Activated T-helper 17 cell treated with anti-CD3 and anti-CD28 coated beads, Interleukin-2, amount 50 U/mL, for 72 hours (primary cell): Measurements from ENCODE around the gene TMEM17. TPM values are rescaled to one million over a fixed set of nuclear protein-coding genes. Genes with fewer than 3 reads are reported as not detected.

Experiments used
- ATAC-seq: fragments of 150-1000 bp; cut with Tn5 transposase; replicated peaks from 2 replicates; pipeline ENCODE4 v1.10.0; 2021; ENCODE audit warnings: mild to moderate bottlenecking, moderate library complexity
- H3K27ac Mint-ChIP-seq: one replicate; pipeline ENCODE4 v1.8.0; 2022; ENCODE audit warnings: mixed read lengths
- H3K27me3 Mint-ChIP-seq: one replicate; pipeline ENCODE4 v1.8.0; 2022; ENCODE audit warnings: mixed read lengths
- H3K36me3 Mint-ChIP-seq: one replicate; pipeline ENCODE4 v1.8.0; 2022; ENCODE audit warnings: low read depth, mild to moderate bottlenecking, mixed read lengths
- H3K4me1 Mint-ChIP-seq: one replicate; pipeline ENCODE4 v1.8.0; 2022; ENCODE audit warnings: mixed read lengths
- H3K4me3 Mint-ChIP-seq: one replicate; pipeline ENCODE4 v1.8.0; 2022; ENCODE audit warnings: mild to moderate bottlenecking, mixed read lengths
- H3K9me3 Mint-ChIP-seq: one replicate; pipeline ENCODE4 v1.8.0; 2022; ENCODE audit warnings: mixed read lengths
- total RNA-seq, 2 donors: library from RNA; stranded (reverse); gene quantifications; one replicate each; pipeline ENCODE4 v1.2.3, GENCODE V29; 2022

Gene TMEM17
- total RNA-seq, 2 donors from 2014 or later = 0.11 to 0.22 TPM

DNA sequence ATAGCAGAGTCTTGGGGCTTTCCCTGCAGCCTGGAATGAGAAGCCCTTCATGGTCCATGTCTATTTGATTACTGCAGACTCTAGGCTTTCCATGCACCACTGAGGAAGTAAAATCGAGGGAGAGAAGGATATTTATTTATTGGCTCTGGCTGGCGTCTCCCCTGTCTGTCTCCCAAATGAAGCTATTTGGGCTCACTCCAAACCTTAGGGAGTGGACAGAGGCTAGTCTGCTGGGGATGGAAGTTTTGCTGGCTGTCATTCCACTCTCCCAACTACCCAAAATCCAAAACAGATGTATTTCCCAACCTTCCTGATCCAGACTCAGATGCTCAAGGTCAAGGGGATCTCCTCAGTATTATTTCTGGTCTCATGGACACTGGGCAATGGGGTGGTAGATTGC, 33.7 kb downstream of the TMEM17 start:
- no peak overlapping the region for H3K4me3 Mint-ChIP-seq
- ATAC-seq = no peak
- H3K27me3 Mint-ChIP-seq = peaks cover 30% of the 10 kb centered on the region
- H3K27ac Mint-ChIP-seq = no peak overlapping the region
- no peaks in the 10 kb centered on the region for H3K36me3 Mint-ChIP-seq
- H3K4me1 Mint-ChIP-seq = no peaks in the 10 kb centered on the region
- no peaks in the 10 kb centered on the region for H3K9me3 Mint-ChIP-seq

- Mint-ChIP-seq H3K27ac (no peak overlapping the region), H3K36me3 (no peaks in the 10 kb centered on the region), H3K27me3 (peaks cover 30% of the 10 kb centered on the region), H3K9me3 (no peaks in the 10 kb centered on the region), H3K4me1 (no peaks in the 10 kb centered on the region), H3K4me3 (no peak overlapping the region)
- ATAC-seq = no peak
These were observed 34.2 kb downstream of the TMEM17 start for GRCh38 chr2:62471816-62472215.

DNA sequence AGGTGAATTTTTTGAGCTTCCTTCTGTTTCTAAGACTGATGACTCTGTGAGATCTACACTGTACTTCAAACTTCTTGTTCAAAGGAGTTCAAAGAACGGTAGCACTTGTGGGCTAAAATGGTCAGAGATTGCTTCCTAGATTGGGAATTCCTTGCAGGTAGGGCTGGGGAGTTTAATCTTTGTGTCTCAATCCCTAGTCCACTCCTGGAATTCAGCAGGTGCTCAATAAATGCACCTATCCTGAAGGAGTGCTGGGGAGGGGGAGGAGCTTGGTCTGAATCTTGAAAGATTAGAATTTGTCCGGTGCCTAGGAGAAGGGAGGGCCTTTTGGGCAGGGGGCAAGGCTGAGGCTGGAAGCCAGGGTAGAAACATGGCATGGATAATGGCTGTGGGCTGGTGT, 34.6 kb downstream of the TMEM17 start:
- no peak for ATAC-seq
- H3K36me3 Mint-ChIP-seq = no peaks in the 10 kb centered on the region
- no peak overlapping the region for H3K4me3 Mint-ChIP-seq
- H3K27ac Mint-ChIP-seq = no peak overlapping the region
- H3K9me3 Mint-ChIP-seq = no peaks in the 10 kb centered on the region
- peaks cover 27% of the 10 kb centered on the region for H3K27me3 Mint-ChIP-seq
- H3K4me1 Mint-ChIP-seq = no peaks in the 10 kb centered on the region

GRCh38 chr2:62469548-62469947, 36.4 kb downstream of the TMEM17 start:
- Mint-ChIP-seq H3K4me1 (no peaks in the 10 kb centered on the region), H3K36me3 (no peaks in the 10 kb centered on the region), H3K4me3 (no peak overlapping the region), H3K9me3 (no peaks in the 10 kb centered on the region), H3K27ac (no peak overlapping the region), H3K27me3 (peaks cover 19% of the 10 kb centered on the region)
- ATAC-seq = no peak

DNA sequence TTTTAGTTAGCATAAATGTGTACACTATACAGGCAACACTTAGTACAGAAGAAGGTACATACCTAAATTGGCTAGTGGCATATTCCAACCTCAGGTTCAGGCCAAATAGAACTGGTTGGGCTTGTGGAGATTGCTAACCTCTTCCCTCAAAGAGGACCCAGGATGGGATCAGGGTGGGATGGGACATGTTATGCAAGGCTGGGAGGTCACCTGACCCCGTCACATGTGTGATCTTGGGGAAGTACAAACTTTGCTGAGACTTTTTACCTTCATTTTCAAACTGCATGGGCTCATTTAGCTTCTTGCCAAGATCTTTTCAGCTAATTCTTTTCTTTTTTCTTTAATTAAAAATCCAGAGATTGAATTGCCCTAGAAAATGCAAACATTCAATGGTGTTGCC, 36.9 kb downstream of the TMEM17 start:
- H3K4me1 Mint-ChIP-seq = no peaks in the 10 kb centered on the region
- no peak overlapping the region for H3K4me3 Mint-ChIP-seq
- H3K27me3 Mint-ChIP-seq = peaks cover 15% of the 10 kb centered on the region
- H3K9me3 Mint-ChIP-seq = no peaks in the 10 kb centered on the region
- H3K36me3 Mint-ChIP-seq = no peaks in the 10 kb centered on the region
- ATAC-seq = no peak
- no peak overlapping the region for H3K27ac Mint-ChIP-seq

DNA sequence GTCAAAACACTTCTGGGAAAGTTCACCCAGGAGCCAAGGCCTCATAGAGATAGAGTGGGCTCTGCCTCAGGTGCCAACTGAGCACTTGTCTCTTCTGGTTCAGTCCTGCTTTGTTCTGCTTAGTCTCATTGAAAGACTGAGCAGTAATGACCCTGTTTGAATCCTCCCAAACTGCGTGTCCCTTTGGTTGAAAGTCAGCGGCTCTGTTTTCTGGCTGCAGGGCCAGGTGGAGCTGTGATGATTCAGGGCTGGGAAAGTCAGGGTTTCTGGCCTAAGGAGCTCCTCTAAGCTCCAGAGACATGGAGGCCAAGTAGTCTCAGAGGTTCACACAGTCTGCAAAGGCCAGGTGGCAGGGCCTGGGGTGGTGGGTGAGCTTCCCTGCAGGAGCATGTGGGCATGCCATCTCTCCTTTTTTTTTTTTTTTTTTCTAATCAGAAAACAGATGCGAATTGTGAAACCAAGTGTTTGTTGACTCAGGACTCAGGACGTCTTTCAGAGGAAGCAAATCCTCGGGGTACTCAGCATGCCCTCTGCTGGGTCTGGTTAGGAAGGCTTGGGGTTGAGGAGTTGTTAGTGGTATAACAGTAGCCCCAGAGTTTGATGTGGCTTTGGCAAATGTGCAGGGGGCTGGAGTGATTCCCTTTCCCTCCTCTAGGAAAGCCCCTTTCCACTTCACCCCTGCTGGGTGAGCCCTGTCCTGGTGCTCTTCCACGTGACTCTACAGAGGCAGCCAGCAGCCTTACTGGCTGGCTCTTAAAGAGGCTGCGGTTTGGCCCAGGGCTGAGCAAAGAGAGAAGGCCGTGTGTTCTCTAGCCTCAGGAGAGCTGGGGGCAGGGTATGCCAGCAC, 38.3 kb downstream of the TMEM17 start:
- no peak overlapping the region for H3K27ac Mint-ChIP-seq
- H3K4me3 Mint-ChIP-seq = no peak overlapping the region
- H3K27me3 Mint-ChIP-seq = peaks cover 12% of the 10 kb centered on the region
- ATAC-seq = no peak
- no peaks in the 10 kb centered on the region for H3K36me3 Mint-ChIP-seq
- no peaks in the 10 kb centered on the region for H3K9me3 Mint-ChIP-seq
- H3K4me1 Mint-ChIP-seq = no peaks in the 10 kb centered on the region

DNA sequence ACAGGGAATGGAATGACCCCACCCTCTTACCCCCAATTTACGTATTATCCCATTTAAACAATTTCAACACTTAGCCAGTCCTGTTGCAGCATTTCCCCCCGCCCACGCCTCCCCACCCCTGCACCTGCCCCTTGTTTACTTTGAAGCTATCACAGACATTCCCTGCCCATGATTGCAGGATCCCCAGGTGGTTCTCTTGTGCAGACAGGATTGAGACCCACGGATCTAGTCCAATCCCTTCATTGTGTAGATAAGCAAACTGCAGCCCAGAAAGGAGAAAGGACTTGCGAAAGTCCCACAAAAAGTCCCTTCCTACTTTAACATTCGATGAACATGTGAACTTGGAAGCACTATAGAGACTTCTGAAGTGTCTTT, 38.9 kb downstream of the TMEM17 start:
- Mint-ChIP-seq H3K27me3 (peaks cover 7% of the 10 kb centered on the region), H3K4me3 (no peak overlapping the region), H3K36me3 (no peaks in the 10 kb centered on the region), H3K27ac (no peak overlapping the region), H3K9me3 (no peaks in the 10 kb centered on the region), H3K4me1 (no peaks in the 10 kb centered on the region)
- ATAC-seq = no peak

DNA sequence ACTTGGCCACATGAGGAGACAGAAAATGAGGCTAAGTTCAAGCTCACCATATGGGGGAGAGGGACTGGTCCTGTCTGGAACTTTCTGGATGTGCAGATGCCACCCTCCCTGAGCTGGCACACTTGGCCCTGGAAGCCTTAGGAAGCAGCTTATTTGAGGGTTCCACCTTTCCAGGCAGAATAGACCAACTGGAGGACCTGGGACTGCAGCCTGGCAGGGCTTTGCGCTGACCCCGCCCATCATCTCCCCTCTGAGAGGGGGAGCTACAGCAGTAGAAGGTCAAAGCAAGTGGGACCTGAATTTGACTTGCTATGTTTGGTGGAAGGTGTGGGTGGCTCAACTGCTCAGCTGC, 39.5 kb downstream of the TMEM17 start:
- H3K27me3 Mint-ChIP-seq = peaks cover 7% of the 10 kb centered on the region
- no peaks in the 10 kb centered on the region for H3K36me3 Mint-ChIP-seq
- H3K9me3 Mint-ChIP-seq = no peaks in the 10 kb centered on the region
- no peak overlapping the region for H3K27ac Mint-ChIP-seq
- no peak overlapping the region for H3K4me3 Mint-ChIP-seq
- ATAC-seq = no peak
- H3K4me1 Mint-ChIP-seq = no peaks in the 10 kb centered on the region

GRCh38 chr2:62465741-62466502, 40.1 kb downstream of the TMEM17 start:
- no peaks in the 10 kb centered on the region for H3K36me3 Mint-ChIP-seq
- H3K27me3 Mint-ChIP-seq = peaks cover 4% of the 10 kb centered on the region
- H3K4me1 Mint-ChIP-seq = no peaks in the 10 kb centered on the region
- no peaks in the 10 kb centered on the region for H3K9me3 Mint-ChIP-seq
- no peak overlapping the region for H3K4me3 Mint-ChIP-seq
- no peak for ATAC-seq
- no peak overlapping the region for H3K27ac Mint-ChIP-seq

DNA sequence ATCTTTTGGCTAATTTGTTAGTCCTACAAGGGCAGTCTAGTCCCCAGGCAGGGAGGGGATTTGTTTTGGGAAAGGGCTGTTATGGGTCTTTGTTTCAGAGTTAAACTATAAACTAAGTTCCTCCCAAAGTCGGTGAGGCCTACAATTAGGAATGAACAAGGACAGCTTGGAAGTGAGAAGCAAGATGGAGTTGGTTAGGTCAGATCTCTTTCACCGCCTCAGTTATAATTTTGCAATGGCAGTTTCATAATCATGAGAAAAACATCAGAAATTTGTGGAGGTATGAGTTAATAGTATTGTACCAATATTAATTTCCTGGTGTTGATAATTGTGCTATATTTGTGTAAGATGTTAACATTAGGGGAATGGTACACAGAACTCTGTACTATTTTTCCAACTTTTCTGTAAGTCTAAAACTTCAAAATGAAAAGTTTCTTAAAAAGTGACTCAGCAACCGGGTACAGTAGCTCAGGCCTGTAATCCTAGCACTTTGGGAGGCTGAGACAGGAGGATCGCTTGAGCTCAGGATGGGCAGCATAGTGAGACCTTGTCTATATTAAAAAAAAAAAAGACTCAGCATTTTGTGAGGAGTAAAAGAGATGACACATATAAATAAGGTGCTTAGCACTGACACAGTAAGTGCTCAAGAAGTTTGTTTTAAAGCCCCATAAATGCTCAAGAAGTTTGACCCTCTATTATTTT, 40.8 kb downstream of the TMEM17 start:
- H3K36me3 Mint-ChIP-seq = no peaks in the 10 kb centered on the region

GRCh38 chr2:62464221-62465007, 41.6 kb downstream of the TMEM17 start:
- Mint-ChIP-seq H3K27me3 (no peaks in the 10 kb centered on the region), H3K36me3 (no peaks in the 10 kb centered on the region), H3K4me3 (no peak overlapping the region), H3K27ac (no peak overlapping the region), H3K9me3 (no peaks in the 10 kb centered on the region), H3K4me1 (no peaks in the 10 kb centered on the region)
- no peak for ATAC-seq

More for the DNA sequence above, 40.8 kb downstream of the TMEM17 start:
- no peaks in the 10 kb centered on the region for H3K9me3 Mint-ChIP-seq
- no peak overlapping the region for H3K27ac Mint-ChIP-seq
- H3K4me1 Mint-ChIP-seq = no peaks in the 10 kb centered on the region
- ATAC-seq = no peak
- H3K4me3 Mint-ChIP-seq = no peak overlapping the region
- H3K27me3 Mint-ChIP-seq = no peaks in the 10 kb centered on the region

GRCh38 chr2:62462211-62462610, 43.8 kb downstream of the TMEM17 start:
- H3K4me3 Mint-ChIP-seq = no peak overlapping the region
- H3K27me3 Mint-ChIP-seq = no peaks in the 10 kb centered on the region
- no peaks in the 10 kb centered on the region for H3K4me1 Mint-ChIP-seq
- no peak for ATAC-seq
- H3K27ac Mint-ChIP-seq = no peak overlapping the region
- no peaks in the 10 kb centered on the region for H3K9me3 Mint-ChIP-seq
- H3K36me3 Mint-ChIP-seq = no peaks in the 10 kb centered on the region

DNA sequence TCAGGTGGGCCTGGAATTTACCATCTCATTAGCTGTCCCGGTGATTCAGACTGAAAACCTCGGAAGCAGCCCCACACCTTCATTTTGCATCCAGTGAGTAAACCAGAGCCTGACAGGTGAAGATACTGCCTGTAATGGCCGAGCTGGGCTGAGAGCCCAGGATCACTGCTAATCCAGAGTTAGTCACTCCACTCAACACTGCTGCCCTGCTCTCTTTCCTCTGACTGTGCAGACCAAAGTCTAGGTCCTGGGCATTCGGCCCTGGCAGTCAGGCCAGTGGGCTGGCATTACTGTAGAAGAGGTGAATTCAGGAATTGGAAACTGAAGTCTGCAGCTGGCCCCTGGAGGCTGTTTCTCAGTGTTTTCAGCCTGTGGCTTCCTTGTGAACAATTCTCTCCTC, 44.3 kb downstream of the TMEM17 start:
- ATAC-seq = no peak
- Mint-ChIP-seq H3K4me3 (no peak overlapping the region), H3K4me1 (no peaks in the 10 kb centered on the region), H3K27ac (no peak overlapping the region), H3K9me3 (no peaks in the 10 kb centered on the region), H3K27me3 (no peaks in the 10 kb centered on the region), H3K36me3 (no peaks in the 10 kb centered on the region)

DNA sequence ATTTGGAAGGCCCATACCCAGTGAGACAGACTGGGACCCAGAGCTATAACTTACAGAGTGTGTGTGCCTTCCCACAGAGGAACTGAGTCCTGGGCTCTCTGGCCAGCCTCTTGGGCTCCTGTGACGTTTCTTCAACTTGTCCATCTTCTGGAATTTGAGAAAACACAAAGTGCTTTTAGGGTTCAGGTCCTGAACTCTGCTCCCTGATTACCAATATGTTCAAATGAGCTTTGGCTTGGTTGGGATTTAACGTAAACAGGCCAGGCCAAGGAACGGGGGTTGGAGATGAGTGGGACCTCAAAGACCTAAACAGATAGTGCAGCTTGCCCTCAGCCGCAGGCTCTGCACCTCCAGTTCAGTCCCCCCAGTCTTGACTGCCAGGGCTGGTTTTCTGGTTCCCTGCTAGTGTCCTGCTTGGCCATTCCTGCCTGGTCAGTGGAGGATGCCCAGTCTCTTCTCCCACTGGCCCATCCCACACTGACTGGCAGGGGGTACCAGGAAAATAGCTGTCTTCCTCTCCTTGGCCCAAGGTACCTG, 44.9 kb downstream of the TMEM17 start:
- H3K27me3 Mint-ChIP-seq = peaks cover 4% of the 10 kb centered on the region
- ATAC-seq = no peak
- H3K36me3 Mint-ChIP-seq = no peaks in the 10 kb centered on the region

More for the DNA sequence above, 44.9 kb downstream of the TMEM17 start:
- Mint-ChIP-seq H3K27ac (no peak overlapping the region), H3K9me3 (no peaks in the 10 kb centered on the region), H3K4me3 (no peak overlapping the region), H3K4me1 (no peaks in the 10 kb centered on the region)
